Limb (tissue), 2 donors: ENCODE data around the gene TLN1.

Experiments used
- DNase-seq, 2 donors: peaks; one replicate each; pipeline ENCODE4 v3.0.0-alpha.2; 2016; ENCODE audit errors: extremely low spot score in 2 of 2

TLN1 gene

DNA sequence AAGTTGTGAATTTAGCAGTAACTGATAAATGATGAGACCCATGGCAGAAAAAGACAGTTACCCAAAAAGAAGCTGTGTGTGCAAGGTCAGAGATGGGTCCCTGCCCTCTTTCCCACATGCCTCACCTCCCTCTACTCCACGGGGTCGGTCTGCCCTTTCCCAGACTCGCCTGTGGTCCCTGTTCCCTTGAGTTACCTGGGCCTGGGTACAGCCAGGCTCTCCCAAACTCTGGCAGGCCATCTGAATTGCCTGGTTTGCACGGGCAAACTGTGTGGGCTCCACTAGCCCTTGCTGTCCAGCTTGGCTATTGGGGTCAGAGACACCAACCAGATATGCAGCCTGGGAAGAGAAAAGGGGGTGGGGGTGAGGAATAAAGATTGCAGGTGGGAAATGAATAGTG lies 23.8 kb downstream of the TLN1 start:
- no peak for DNase-seq

DNA sequence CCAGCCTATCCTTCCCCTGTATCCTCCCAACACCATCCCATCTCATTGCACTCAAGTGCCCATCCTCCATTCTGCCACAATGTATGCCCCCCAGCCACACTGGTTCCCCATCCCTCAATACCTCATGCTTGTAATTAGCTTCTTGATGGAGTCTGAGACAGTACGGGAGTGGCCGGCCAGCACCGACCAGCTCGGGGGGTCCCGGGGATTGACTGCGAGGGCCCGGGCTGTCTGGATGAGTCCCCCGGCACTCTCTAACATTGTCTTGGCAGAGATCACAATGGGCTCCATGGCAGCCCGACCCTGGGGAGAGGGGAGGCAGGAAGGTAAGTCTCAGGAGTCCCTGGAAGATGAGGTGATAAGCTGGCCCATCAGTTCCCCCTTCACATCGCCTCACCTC lies 25.0 kb downstream of the TLN1 start:
- no peak for DNase-seq

DNA sequence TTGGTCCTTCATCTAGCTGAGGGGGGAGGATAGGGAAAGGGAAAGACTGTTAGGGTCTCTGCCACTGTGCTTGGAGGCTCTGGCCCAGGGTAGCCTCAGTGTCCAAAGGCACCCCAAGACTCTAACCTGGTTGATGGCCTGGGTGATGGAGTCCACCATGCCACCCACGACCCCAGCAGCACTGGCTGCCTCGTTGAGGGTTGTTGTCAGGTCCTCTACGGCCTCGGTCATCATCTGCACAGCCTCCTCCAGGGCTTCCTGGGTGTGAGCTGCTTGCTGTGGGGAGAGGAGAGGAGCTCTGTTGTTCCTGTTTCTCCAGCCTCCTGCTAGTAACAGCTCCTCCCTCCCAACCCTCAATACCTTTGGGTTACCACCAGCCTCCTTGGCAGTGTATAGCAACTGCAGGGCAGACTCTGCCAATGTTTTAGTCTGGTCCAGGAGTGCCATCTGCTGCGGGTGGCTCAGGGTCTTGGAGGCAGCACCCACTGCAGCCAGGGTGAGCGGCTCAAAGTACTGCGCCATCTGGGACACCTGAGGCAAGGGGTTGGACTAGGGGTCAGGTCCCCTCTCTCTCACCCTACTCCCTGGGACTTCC lies 26.1 kb downstream of the TLN1 start:
- DNase-seq, result no peak

DNA sequence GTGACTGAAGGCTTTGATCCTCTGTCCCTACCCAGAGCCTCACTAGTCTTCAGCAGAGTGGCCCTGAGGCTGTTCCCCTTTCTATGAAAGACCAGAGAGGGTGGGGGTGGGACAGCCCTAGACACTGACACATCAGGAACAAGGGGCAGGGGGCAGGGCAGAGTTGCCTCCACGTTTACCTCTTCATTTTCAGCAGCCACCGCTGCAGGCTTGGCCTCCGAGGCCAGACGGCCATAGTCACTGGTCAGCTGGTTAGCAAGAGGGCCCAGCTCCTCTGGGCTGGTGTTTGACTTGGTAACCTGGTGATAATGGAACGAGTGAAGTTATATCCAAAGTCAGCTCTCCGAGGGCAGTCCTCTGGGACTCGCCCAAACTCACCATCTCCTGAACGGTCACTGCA lies 26.6 kb downstream of the TLN1 start:
- no peak for DNase-seq

DNA sequence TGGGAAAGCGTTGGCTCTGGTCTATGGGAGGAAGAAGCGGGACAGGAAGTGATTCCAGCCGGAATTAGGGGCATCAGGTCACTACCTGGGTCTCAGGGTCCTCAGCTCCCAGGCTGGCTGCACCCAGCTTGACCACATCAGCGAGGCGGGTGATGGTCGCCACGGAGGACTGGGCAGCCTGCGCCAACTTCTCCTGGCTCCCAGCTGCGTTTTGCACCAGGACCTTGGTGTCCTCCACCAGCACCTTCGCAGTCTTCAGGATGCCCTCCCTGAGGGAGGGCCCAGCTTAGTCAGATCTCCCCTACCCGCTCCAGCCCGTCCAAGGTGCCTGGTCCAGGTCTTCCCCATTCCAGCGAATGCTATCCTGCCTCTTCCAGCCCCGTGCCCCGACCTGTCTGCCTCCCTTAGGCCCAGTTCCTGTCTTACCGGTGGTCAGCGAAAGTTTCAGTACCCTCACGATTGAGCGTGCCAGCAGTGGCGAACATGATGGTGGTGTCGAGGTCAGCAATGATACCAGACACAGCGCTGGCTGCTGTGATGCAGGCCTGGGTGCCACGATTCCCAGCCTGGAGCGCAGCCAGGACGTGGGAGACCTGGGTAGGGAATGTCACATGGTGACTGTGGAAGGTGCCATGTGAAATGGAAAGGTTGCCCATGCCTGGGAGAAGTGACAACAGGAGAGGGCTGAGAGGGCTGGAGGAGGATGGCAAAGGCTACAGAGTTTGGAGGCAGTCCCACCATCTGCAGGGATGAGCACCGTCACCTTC lies 27.9 kb downstream of the TLN1 start:
- no peak for DNase-seq

DNA sequence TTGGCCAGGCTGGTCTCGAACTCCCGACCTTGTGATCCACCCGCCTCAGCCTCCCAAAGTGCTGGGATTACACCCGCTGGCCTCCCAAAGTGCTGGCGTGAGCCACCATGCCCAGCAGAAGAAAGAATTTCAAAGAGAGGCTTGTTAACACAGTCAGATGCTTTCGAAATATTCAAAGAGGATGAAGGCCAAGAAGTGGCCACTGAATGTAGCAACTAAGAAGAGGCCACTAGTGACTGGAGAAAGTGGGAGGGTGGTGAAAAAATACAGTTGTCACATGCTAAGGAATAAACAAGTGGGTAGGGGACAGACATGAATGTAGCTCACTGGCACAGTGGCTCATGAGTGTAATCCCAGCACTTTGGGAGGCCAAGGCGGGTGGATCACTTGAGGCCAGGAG lies 29.3 kb downstream of the TLN1 start:
- no peak for DNase-seq

DNA sequence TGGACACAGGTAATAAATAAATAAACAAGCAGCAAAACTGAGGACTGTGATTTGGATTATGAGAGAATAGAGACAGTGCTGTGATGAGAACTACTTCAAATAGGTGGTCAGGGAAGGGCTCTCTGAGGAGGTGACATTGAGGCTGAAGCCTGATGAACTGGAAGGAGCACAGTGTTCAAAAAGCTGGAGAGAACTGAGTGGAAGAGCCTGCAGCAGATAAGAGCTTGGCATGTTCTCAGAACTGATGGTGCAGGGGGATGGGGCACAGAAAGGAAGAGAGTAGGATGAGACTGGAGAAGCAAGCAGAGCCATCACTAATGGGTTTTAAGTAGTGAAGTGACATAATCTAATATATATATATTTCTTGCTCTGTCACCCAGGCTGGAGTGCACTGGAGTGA lies 31.1 kb downstream of the TLN1 start:
- DNase-seq, result no peak

DNA sequence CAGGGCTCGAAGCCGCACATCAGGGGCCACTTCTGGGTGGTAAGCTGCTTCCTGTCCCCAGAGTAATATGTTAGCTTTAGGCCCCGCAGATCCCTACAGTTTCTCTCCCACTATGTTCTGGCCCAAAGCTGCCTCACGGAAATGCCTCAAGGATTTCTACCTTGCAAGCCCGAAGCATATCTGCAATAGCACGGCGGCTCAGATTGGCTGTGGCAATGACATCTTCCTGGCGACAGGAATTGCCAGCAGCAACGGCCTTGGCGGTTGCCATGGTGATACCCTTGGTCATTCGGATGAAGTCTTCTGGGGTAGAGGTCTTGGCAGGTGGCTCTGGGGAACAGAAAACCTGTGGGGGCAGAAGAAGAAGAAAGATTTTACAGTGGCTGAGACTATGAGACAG lies 32.0 kb downstream of the TLN1 start:
- DNase-seq, result no peak

DNA sequence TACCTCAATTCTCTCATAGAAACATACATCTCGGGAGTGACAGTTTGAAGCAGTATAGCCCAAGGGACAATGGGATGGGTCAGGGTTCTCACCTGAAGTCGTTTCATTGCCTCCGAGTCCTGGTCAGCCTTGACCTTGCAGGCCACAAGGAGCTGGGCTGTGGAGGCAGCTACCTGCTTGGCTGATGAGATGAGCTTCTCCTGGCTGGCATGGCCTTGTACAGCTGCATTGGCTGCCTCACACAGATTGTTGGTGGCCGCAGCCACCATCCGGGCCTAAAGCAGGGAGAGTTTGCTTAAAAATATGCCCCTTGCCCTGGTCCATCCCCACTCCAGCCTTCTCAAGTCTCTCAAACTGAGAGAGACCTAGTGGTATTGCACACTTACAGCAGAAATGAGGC lies 33.8 kb downstream of the TLN1 start:
- DNase-seq, result no peak

DNA sequence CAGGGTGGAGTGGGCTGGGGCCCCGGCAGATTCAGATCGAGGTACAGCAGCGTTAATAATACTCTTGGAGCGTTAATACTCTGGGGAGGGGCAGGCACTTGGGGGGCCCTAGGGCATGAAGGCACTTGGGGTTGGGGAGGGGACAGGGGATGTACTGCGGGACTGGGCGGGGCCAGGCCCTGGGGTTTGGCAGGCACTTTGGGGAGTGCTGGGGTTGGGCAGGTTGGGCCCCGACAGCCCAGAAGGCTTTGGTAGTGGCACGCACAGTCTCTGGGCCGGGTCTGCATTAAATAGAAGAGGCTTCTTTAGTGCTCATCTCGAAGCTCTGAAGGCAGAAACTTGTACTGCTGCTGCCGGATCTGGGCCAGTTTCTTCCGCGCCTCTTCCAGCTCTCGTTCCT lies 34.5 kb downstream of the TLN1 start:
- DNase-seq, result no peak

DNA sequence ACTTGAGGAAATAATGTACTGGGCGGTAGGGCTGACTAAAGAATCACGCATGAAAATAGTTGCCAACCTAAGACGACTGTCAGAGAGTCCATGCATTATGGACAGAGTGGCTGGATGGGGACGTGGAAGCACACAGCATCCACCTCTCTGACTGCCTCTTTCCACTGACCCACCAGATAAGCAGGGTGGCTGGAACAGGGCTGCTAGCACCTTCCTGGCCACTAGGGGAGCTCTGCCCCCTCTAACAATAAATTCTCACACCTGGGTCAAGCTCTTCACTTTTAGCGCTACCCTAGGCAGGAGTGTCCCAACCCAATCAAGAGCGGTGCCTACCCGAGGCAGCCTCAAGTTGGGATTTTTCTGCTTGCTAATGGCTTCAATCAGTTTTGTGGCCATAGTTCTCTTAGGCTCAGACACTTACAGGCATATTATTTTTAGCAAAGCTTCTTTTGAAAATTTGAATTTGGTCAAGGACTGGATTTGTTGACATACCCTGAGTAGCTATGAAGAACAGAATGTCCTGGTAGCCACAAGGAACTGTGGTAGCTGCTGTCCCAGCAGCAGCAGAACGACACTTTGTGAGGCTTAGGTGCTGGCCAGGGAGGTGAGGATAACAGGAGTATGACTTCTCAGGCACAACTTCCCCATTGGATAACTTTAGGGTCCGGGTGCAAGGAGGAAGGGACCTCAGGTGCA lies 35.3 kb downstream of the TLN1 start:
- peak; percentile 45 to 58 for DNase-seq

DNA sequence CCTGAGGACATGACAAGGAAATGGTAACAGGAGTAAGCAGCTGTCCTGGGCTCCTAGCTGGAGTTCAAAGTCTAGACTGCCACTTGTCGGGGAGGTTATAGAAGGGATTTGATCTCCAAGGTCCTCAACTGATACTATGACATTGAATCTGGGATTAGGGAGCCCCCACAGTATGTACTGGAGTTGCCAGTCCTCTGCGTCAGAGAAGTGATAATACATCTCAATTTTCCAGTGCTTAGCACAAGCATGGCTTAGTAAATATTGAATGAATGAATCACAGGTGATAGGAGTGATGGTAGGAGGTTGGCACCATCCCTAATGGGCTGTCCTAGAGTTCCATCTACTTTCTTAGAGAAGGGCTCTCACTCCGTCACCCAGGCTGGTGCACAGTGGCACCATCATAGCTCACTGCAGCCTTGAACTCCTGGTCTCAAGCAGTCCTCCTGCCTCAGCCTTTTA lies 36.0 kb downstream of the TLN1 start:
- no peak for DNase-seq

DNA sequence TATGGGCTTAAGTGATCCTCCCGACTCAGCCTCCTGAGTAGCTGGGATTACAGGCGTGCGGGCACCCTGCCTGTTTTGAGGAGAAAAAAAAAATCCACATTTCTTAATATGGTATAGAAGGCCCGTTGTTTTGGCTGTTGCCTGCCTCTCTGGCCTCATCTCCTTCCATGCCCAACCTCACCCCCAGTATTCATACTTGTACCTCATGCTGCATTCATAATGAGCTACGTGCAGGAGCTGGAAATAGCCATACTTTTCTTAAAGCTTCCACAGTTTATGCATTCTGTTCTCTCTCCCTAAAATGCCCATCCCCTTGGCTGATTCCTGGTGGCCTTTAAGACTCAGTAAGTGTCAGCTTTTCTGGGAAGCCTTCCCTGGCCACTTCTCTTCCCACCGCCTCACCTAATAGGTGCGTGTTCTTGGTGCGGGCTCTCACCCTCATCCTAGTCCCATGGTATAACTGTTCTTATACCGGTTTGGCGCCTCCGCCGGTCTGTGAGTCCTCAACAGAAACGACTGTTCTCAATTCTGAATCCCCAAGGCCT lies 40.2 kb downstream of the TLN1 start:
- DNase-seq, result no peak

DNA sequence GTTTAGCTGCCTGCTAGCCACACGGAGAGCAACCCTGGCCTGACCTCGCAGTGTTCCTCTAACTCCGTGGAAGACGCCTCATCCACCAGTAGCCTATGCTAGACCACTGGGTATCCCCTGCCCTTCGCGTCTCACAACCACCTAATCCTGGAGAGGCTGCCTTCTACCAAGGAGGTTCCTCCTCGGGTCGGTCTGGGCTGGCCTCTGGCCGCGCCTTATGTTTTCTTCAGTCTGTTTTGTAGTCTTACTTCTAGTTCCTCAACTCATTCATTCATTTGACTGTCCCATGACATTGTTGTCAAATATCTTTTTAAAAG lies 40.7 kb downstream of the TLN1 start:
- no peak for DNase-seq

DNA sequence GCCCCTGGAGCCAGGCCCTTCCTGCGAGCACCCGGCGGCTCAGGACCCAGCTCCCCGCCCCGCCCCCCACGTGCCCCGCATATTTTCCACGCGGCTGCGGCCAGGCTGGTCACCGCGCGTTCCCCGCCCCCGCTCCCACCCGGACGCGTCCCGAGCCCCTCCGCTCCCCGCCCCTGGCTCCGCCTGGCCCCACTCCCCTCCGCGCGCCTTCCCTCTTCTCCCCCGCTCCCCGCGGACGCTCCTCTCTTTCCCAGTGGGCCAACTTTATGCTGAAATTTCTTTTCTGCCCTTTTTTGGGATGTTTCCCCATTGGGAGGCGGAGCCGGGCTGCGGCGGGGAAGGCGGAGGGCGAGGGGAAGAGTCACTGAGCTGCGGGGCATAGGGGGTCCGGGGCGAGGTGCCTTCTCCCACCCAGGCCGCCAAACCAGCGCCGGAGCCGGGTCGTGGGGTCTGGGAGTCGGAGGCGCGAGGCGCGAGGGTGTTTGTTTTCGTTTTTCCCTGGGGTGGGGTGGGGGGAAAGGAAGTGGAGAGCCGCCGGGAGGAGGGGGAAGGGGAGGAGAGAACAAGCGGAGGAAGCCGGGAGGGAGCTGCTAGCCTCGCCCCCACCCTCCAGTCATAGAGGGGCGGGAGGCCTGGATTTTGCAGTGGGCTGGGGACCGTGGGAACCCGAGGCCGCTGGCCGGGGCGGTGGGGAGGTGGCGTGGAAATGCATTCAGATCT lies 41.2 kb downstream of the TLN1 start:
- DNase-seq, result peak; percentile 84 to 85

DNA sequence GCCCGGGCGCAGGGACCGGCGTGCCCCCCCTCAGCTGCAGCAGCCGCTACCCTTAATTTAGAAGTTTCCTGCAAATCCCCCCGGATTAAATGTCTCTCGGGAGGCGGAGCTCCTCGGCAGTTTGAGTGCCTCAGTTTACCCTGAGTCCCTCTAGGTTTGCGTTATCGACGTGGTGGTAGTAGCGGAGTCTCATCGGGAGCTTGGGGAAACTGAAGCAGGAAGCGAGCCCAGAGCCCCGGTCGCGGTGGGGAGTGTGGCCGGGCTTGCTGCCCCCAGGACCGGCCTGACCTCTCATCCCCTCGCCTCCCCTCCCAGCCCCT lies 41.7 kb downstream of the TLN1 start:
- no peak for DNase-seq

DNA sequence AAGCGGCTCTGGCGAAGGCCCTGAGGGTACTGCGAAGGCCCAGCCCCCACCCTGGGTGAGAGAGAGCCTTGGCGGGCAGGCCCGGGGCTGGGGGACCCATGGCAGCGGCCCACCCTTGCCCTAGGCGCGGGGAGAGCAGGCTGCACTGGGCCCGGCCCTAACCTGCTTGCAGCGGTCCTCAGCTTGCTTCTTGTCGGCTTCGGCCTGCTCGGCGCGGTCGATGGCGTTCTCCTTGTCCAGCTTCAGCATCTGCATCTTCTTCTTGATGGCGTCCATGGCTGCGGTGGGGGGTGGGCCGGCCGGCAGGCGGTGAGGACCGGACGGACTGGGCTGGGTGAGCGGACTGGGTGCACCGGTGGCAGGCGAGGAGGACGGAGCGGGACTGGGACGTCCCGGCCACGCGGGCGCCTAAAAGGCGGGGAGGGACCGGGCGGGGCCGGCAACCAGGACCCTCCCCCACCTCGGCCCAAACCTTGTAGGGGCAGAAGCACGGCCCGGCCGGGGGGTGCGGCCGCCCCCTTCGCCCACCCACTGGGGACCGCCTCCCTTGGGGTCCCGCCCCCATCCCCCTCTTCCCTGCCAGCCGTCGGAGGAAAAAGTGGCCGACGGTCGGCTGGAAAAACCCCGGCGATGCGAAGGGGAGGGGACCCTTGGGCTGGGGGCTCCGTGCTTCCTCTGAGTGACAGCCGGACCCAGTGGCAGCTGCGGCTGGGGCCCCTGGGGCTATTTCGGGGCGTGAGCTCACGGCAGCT lies 42.3 kb downstream of the TLN1 start, which contains the start of gene TPM2:
Gene TPM2, minus strand, starts transcription at position 384 of the 752 bp plus-strand sequence. Its CDS starts 108 bp downstream, at position 276.
- peak; percentile 72 to 84 for DNase-seq

DNA sequence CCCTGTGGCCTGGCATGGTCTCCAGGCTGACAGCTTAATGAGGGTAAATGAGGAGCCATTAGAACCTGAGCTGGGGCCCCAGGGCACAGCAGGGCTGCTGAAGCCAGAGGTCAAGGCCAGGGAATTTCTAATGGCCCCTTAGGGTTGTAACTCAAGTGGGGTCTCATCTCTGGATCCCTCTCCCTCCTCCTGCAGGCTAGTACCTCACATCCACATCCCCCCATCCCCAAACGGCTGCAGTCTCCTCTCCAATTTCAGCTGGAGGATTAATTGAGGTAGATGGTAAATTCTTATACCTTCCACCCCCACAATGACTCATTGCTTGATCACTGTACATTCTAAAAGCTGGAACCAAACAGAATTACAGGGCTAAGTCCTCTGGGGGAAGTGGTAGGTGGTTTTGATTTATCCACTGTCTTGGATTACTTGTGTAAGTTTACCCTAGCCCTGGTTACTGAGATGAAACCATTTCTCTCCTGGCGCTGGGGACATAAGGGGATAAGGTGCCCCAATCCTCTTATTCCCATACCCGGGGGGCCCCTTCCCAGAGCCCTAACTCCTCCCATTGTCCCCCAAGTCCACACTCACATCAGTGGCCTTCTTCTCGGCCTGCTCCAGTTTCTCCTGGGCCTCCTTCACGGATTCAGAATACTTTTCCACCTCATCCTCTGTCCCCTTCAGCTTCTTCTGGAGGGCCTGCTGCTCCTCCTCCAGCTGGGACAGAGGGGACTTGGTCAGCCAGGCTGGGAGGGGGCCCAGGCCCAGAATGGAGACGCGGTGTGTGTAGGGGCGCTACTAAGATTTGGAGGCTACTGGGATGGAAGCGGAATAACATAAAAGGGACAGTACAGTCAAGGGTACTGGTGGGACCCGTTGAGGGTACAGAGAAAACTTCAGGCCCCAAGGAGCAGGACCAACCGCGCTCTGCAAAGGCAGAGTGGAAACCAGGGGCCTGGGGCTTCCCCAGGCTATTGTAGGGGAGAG lies 43.1 kb downstream of the TLN1 start:
- DNase-seq, result no peak

DNA sequence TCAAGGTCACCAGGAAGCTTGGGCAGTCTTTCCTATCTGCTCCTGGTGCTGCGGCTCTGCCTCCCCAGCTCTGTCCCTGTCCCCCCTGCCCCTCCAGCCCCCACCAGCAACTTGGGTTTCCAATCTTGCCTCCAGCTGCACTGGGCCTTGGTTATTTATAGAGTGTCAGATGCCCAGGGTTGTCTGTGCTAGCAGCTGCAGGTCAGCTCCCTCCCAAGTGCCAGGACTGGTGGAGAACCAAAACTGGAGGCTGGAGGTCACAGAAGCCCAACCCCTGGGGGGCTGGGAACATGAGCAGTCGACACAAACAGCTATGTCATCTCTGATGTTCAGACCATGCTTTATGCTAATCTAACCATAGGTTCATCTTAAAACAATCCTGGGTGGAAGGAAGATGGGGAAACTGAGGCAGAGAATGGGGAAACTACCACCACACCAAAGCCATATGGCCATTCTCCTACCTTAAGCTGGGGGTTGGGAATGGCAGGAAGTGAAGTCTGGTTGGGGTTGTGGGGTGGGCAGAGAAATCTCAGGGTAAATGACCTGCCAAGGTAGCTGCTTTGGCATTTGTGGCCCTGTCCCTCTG lies 43.9 kb downstream of the TLN1 start:
- DNase-seq, result no peak

DNA sequence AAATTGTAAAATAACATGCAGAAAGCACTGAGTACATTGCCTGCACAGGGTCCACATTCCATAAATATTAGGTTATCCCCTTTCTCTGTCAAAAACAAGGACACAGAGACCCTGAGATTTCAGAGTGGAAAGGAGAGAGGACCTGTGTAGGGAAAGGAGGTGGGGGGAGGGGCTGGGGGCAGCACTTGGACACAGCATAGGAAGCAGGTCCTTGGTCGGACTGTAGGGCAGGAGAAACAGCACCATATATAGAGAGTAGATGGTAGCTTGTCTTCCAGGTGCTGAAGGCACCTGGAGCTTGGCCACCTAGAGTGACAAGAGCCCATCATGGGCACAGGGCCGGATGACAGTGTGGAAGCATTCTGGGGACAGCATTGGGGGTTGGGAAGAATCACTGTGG lies 44.7 kb downstream of the TLN1 start:
- no peak for DNase-seq
